Trophoblast cell (in vitro differentiated cells and primary cell): ENCODE results near the gene VWA8.

Source experiments
- DNase-seq, 2 donors: peaks; one replicate each; pipeline ENCODE4 v3.0.0-alpha.2; 2016
- H2AFZ ChIP-seq: 2 replicates; pipeline ENCODE4 v1.6.1; 2013; ENCODE audit warnings: low read length, moderate library complexity, mild to moderate bottlenecking; ENCODE audit not compliant: insufficient read depth, poor library complexity
- H2AK5ac ChIP-seq: 2 replicates; pipeline ENCODE4 v1.6.1; 2013; ENCODE audit warnings: mild to moderate bottlenecking, low read length
- H2BK120ac ChIP-seq: 2 replicates; pipeline ENCODE4 v1.6.1; 2013; ENCODE audit warnings: low read length, mild to moderate bottlenecking, moderate library complexity; ENCODE audit not compliant: insufficient read depth, poor library complexity
- H2BK12ac ChIP-seq: 2 replicates; pipeline ENCODE4 v1.6.1; 2013; ENCODE audit warnings: mild to moderate bottlenecking, low read length, moderate library complexity
- H2BK5ac ChIP-seq: 2 replicates; pipeline ENCODE4 v1.6.1; 2013; ENCODE audit warnings: low read length, low read depth, moderate library complexity, mild to moderate bottlenecking; ENCODE audit not compliant: poor library complexity
- H3K14ac ChIP-seq: 2 replicates; pipeline ENCODE4 v1.6.1; 2013; ENCODE audit warnings: mild to moderate bottlenecking, low read length
- H3K18ac ChIP-seq: 2 replicates; pipeline ENCODE4 v1.6.1; 2013; ENCODE audit warnings: mild to moderate bottlenecking, low read length
- H3K23ac ChIP-seq: 2 replicates; pipeline ENCODE4 v1.6.1; 2013; ENCODE audit warnings: low read length
- H3K27ac ChIP-seq: 2 replicates; pipeline ENCODE4 v1.5.1; 2013; ENCODE audit warnings: low read depth, mild to moderate bottlenecking, inconsistent platforms, low read length, moderate library complexity
- H3K27me3 ChIP-seq: 2 replicates; pipeline ENCODE4 v1.6.1; 2013; ENCODE audit warnings: inconsistent platforms, mild to moderate bottlenecking, low read length, moderate library complexity; ENCODE audit not compliant: insufficient read depth
- H3K36me3 ChIP-seq, 2 experiments: 1 replicate in 1 of 2; 2 replicates in 1 of 2; pipeline ENCODE4 v1.6.1; 2013; ENCODE audit warnings: low read length in 2 of 2, mild to moderate bottlenecking in 2 of 2, moderate library complexity in 1 of 2; ENCODE audit not compliant: insufficient read depth in 2 of 2, control insufficient read depth in 1 of 2
- H3K4ac ChIP-seq: 2 replicates; pipeline ENCODE4 v1.6.1; 2013; ENCODE audit warnings: low read depth, mild to moderate bottlenecking, low read length, moderate library complexity
- H3K4me1 ChIP-seq, 2 experiments: 1 replicate in 1 of 2; 2 replicates in 1 of 2; pipeline ENCODE4 v1.6.1; 2013; ENCODE audit warnings: low read length in 2 of 2, mild to moderate bottlenecking in 2 of 2, moderate library complexity in 1 of 2; ENCODE audit not compliant: insufficient read depth in 2 of 2, control insufficient read depth in 1 of 2
- H3K4me2 ChIP-seq: 2 replicates; pipeline ENCODE4 v1.6.1; 2013; ENCODE audit warnings: inconsistent platforms, mild to moderate bottlenecking, low read length, moderate library complexity
- H3K4me3 ChIP-seq: 2 replicates; pipeline ENCODE4 v1.5.1; 2013; ENCODE audit warnings: mild to moderate bottlenecking, low read depth, low read length, inconsistent platforms
- H3K79me1 ChIP-seq: one replicate; pipeline ENCODE4 v1.6.1; 2013; ENCODE audit warnings: low read length
- H3K79me2 ChIP-seq: 2 replicates; pipeline ENCODE4 v1.6.1; 2013; ENCODE audit warnings: low read length, mild to moderate bottlenecking; ENCODE audit not compliant: control insufficient read depth, insufficient read depth, poor library complexity
- H3K9ac ChIP-seq: 2 replicates; pipeline ENCODE4 v1.6.1; 2013; ENCODE audit warnings: mild to moderate bottlenecking, low read length
- H3K9me3 ChIP-seq: 2 replicates; pipeline ENCODE4 v1.6.1; 2013; ENCODE audit warnings: low read depth, mild to moderate bottlenecking, control low read depth, inconsistent platforms, low read length; ENCODE audit not compliant: insufficient read depth
- H4K12ac ChIP-seq: 2 replicates; pipeline ENCODE4 v1.6.1; 2013; ENCODE audit warnings: low read depth, mild to moderate bottlenecking, low read length, moderate library complexity
- H4K8ac ChIP-seq: 2 replicates; pipeline ENCODE4 v1.6.1; 2013; ENCODE audit warnings: low read depth, mild to moderate bottlenecking, low read length, moderate library complexity
- H4K91ac ChIP-seq: one replicate; pipeline ENCODE4 v1.6.1; 2013; ENCODE audit warnings: low read depth, mild to moderate bottlenecking, low read length, moderate library complexity
- WGBS: extraction: QIAGEN DNeasy Blood & Tissue Kit; methylation state at CpG from one replicate; pipeline ENCODE4 v1.1.7; 2013; ENCODE audit warnings: missing lambda C conversion rate; ENCODE audit not compliant: insufficient read length, insufficient coverage; ENCODE audit errors: extremely low coverage; 5-methylcytosine and 5-hydroxymethylcytosine counted together

The VWA8 gene

DNA sequence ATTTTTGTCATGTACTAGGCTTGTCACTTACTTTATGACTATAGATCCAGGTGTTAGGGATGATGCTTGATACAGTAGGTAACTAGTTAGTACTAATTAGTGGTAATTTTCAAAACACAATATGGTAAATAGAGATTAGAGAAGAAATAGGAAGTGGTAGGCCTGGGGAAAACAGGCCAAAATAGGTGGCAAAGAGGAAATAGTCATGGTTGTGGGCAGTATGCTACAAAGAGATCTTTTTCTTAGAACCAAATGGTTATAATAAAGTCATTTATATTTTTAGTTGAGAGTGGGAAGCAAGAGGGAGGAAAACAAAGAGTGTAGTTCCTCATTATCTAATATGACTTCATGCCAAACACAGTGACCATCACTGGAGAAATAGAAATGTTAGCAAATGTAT lies 9.1 kb upstream of the VWA8 start:
- no peak overlapping the region for H3K4me2 ChIP-seq
- H2AK5ac ChIP-seq = no peak overlapping the region
- no peak overlapping the region for H4K12ac ChIP-seq
- H3K79me2 ChIP-seq = no peaks in the 10 kb centered on the region
- no peak overlapping the region for H2BK12ac ChIP-seq
- H3K4ac ChIP-seq = no peak overlapping the region
- H3K79me1 ChIP-seq = no peaks in the 10 kb centered on the region
- no peak overlapping the region for H3K14ac ChIP-seq
- H3K27ac ChIP-seq = no peak overlapping the region
- no peaks in the 10 kb centered on the region for H3K36me3 ChIP-seq
- H4K8ac ChIP-seq = no peak overlapping the region
- no peak overlapping the region for H2BK5ac ChIP-seq
- H3K23ac ChIP-seq = no peak overlapping the region
- no peak overlapping the region for H3K9ac ChIP-seq
- no peak overlapping the region for H2AFZ ChIP-seq
- no peaks in the 10 kb centered on the region for H3K9me3 ChIP-seq
- no peak overlapping the region for H3K4me3 ChIP-seq
- DNase-seq = no peak
- no peaks in the 10 kb centered on the region for H3K27me3 ChIP-seq
- H3K4me1 ChIP-seq = no peaks in the 10 kb centered on the region
- no peak overlapping the region for H4K91ac ChIP-seq
- H2BK120ac ChIP-seq = no peak overlapping the region
- H3K18ac ChIP-seq = no peak overlapping the region

DNA sequence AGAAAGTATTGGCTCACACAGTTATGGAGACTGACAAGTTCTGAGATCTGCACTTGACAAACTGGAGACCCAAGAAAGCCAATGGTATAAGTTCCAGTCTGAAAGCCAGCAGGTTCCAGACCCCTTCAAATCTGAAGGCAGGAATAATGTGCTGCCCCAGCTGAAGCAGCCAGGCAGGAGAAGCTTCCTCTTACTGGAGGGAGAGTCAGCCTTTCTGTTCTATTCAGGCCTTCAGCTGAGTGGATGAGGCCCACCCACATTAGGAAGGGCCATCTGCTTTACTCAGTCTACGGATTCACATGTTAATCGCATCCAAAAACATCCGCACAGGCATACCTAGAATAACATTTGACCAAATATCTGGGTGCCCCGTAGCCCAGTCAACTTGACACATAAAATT lies 8.2 kb upstream of the VWA8 start:
- no peaks in the 10 kb centered on the region for H3K9me3 ChIP-seq
- H3K4me2 ChIP-seq = no peak overlapping the region
- no peaks in the 10 kb centered on the region for H3K79me1 ChIP-seq
- no peak overlapping the region for H2BK120ac ChIP-seq
- no peak overlapping the region for H3K27ac ChIP-seq
- no peaks in the 10 kb centered on the region for H3K79me2 ChIP-seq
- H2AK5ac ChIP-seq = no peak overlapping the region
- H3K9ac ChIP-seq = no peak overlapping the region
- no peaks in the 10 kb centered on the region for H3K27me3 ChIP-seq
- H3K23ac ChIP-seq = no peak overlapping the region
- H3K36me3 ChIP-seq = no peaks in the 10 kb centered on the region
- H4K91ac ChIP-seq = no peak overlapping the region
- H2AFZ ChIP-seq = no peak overlapping the region
- no peak for DNase-seq
- no peak overlapping the region for H3K4ac ChIP-seq
- no peak overlapping the region for H4K12ac ChIP-seq
- H3K4me1 ChIP-seq = no peaks in the 10 kb centered on the region
- H3K4me3 ChIP-seq = no peak overlapping the region
- H2BK12ac ChIP-seq = no peak overlapping the region
- no peak overlapping the region for H3K14ac ChIP-seq
- H4K8ac ChIP-seq = no peak overlapping the region
- no peak overlapping the region for H3K18ac ChIP-seq
- no CpG with 5 or more reads among the region's 4 CpGs for WGBS
- H2BK5ac ChIP-seq = no peak overlapping the region

DNA sequence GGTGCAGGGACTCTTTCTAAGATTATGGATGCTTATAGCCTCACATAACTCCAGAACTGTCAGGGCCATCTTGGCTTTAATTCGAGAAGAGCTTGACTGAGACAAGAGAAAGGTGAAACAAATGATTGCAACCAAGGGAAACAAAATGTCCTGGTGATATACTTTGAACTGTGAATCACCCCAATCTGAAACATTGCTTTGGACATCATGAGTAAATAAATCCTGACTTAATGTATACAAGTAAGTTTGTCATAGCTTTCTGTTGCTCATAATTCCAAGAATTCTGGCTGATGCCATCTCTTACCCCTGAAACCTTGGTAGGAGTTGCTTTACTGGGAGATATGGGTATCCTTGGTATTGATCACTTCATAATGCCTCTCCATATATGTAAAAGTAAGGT lies 5.8 kb upstream of the VWA8 start:
- H2BK120ac ChIP-seq = no peak overlapping the region
- no peak overlapping the region for H3K4me3 ChIP-seq
- H2BK12ac ChIP-seq = no peak overlapping the region
- no peak overlapping the region for H2BK5ac ChIP-seq
- no peaks in the 10 kb centered on the region for H3K4me1 ChIP-seq
- no peaks in the 10 kb centered on the region for H3K79me1 ChIP-seq
- no peak for DNase-seq
- H3K23ac ChIP-seq = no peak overlapping the region
- H3K14ac ChIP-seq = no peak overlapping the region
- H3K9ac ChIP-seq = no peak overlapping the region
- H3K9me3 ChIP-seq = no peaks in the 10 kb centered on the region
- H3K4ac ChIP-seq = no peak overlapping the region
- no peak overlapping the region for H4K12ac ChIP-seq
- H3K79me2 ChIP-seq = no peaks in the 10 kb centered on the region
- no peak overlapping the region for H3K4me2 ChIP-seq
- H2AK5ac ChIP-seq = no peak overlapping the region
- H4K91ac ChIP-seq = no peak overlapping the region
- no peaks in the 10 kb centered on the region for H3K36me3 ChIP-seq
- no peak overlapping the region for H3K18ac ChIP-seq
- H4K8ac ChIP-seq = no peak overlapping the region
- H3K27ac ChIP-seq = no peak overlapping the region
- no peaks in the 10 kb centered on the region for H3K27me3 ChIP-seq
- no peak overlapping the region for H2AFZ ChIP-seq
- WGBS = no CpG with 5 or more reads among the region's 1 CpG

DNA sequence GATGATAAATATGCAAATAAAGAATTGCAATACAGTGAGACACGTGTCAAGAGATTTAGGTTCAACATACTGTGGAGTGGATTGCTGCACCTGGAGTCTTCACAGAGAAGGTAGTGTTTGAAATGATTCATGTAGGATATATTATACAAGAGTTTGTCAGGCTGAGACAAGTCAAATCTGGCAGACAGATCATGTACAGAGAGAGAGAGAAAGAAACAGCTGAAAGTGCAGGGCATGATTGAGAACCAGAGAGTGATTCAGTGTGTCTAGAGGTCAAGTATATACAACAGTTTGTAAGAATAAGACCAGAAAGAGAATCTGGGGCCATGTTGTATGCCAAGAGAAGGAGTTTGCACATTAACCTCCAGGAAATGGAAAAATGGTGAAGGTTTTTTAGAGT lies 2.1 kb upstream of the VWA8 start:
- no peak overlapping the region for H3K4ac ChIP-seq
- no peak overlapping the region for H3K27ac ChIP-seq
- DNase-seq = no peak
- no peak overlapping the region for H2AK5ac ChIP-seq
- no peaks in the 10 kb centered on the region for H3K27me3 ChIP-seq
- H3K4me2 ChIP-seq = no peak overlapping the region
- no peak overlapping the region for H3K14ac ChIP-seq
- H2BK120ac ChIP-seq = no peak overlapping the region
- peaks cover 6% of the 10 kb centered on the region for H3K79me2 ChIP-seq
- H3K23ac ChIP-seq = no peak overlapping the region
- H3K79me1 ChIP-seq = peaks cover 8% of the 10 kb centered on the region
- H3K9ac ChIP-seq = no peak overlapping the region
- H4K91ac ChIP-seq = no peak overlapping the region
- H3K9me3 ChIP-seq = peaks cover 2% of the 10 kb centered on the region
- peaks cover 0 to 2% of the 10 kb centered on the region in 2 experiments for H3K4me1 ChIP-seq
- no peak overlapping the region for H4K12ac ChIP-seq
- no peak overlapping the region for H4K8ac ChIP-seq
- no peak overlapping the region for H3K4me3 ChIP-seq
- no CpG with 5 or more reads among the region's 1 CpG for WGBS
- H3K18ac ChIP-seq = no peak overlapping the region
- no peak overlapping the region for H2AFZ ChIP-seq
- no peak overlapping the region for H2BK12ac ChIP-seq
- no peaks in the 10 kb centered on the region for H3K36me3 ChIP-seq
- H2BK5ac ChIP-seq = no peak overlapping the region

DNA sequence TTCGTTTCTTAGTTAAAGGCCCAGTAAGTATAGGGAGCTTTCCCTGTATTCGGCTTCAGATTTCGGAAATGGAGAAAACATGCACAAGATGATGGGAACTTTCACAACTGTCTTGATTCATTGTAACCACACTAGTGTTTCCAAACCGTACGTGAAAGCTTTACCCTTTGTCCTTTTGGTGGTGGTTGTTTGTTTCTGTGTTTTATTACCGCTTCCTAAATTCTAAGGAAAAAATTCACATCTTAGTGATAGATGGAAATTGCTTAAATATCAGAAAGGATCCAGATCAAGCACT lies 504 bp upstream of the VWA8 start:
- Histone ChIP-seq H2AK5ac (no peak overlapping the region), H4K91ac (peak overlapping the region; percentile 55), H2BK120ac (no peak overlapping the region), H3K36me3 (no peaks in the 10 kb centered on the region), H2BK5ac (no peak overlapping the region), H2AFZ (peak overlapping the region; percentile 98), H3K4me3 (no peak overlapping the region), H3K9ac (peak overlapping the region; percentile 85), H3K79me1 (peaks cover 8% of the 10 kb centered on the region), H4K12ac (peak overlapping the region; percentile 85), H3K23ac (no peak overlapping the region), H3K18ac (no peak overlapping the region), H3K27me3 (no peaks in the 10 kb centered on the region), H3K4ac (peak overlapping the region; percentile 34), H4K8ac (peak overlapping the region; percentile 98), H3K4me1 (peaks cover 0 to 2% of the 10 kb centered on the region in 2 experiments), H2BK12ac (no peak overlapping the region), H3K27ac (no peak overlapping the region), H3K4me2 (peak overlapping the region; percentile 97), H3K9me3 (peaks cover 2% of the 10 kb centered on the region), H3K79me2 (peaks cover 6% of the 10 kb centered on the region), H3K14ac (peak overlapping the region; percentile 86)
- no peak for DNase-seq
- WGBS = no CpG with 5 or more reads among the region's 6 CpGs
